Left lung (tissue), 10 donors: ENCODE measurements around the gene WDFY2. TPM values are rescaled to one million over a fixed set of nuclear protein-coding genes. Genes with fewer than 3 reads are reported as not detected.

Experiments used
- ATAC-seq: fragments of 200-7000 bp; cut with Tn5 transposase; one replicate; pipeline ENCODE4 v1.9.1; 2020; ENCODE audit warnings: moderate library complexity
- DNase-seq, 4 donors: peaks; one replicate each; pipeline ENCODE4 v3.0.0-alpha.2; 2013 to 2020
- H3K27ac ChIP-seq, 2 donors: fragments of 200-600 bp; sonication (generic) in 1 of 2; one replicate each; pipeline versions ENCODE4 v1.5.0 to v1.8.0; 2020 to 2021
- H3K27me3 ChIP-seq, 2 donors: fragments of 200-600 bp; sonication (generic) in 1 of 2; one replicate each; pipeline versions ENCODE4 v1.5.0 to v1.8.0; 2020 to 2021
- H3K36me3 ChIP-seq, 2 donors: fragments of 200-600 bp; sonication (generic) in 1 of 2; one replicate each; pipeline versions ENCODE4 v1.5.0 to v1.8.0; 2020 to 2021
- H3K4me1 ChIP-seq, 2 donors: fragments of 200-600 bp; one replicate each; pipeline ENCODE4 v1.8.0; 2021
- H3K4me3 ChIP-seq, 2 donors: fragments of 200-600 bp; sonication (generic) in 1 of 2; one replicate each; pipeline versions ENCODE4 v1.5.0 to v1.8.0; 2020 to 2021; ENCODE audit warnings: mild to moderate bottlenecking in 1 of 2
- H3K9me3 ChIP-seq, 2 donors: fragments of 200-600 bp; sonication (generic) in 1 of 2; one replicate each; pipeline versions ENCODE4 v1.5.0 to v1.8.0; 2020 to 2021
- intact Hi-C, 2 donors: fragments of 100-400 bp; cut with DNase I; formaldehyde crosslinking; loops; one replicate each; pipeline versions ENCODE4 v1.11.2 to v1.14.2; 2022
- microRNA-seq, 2 donors: library from miRNA; unstranded; fragments of <30 nt; microRNA quantifications; one replicate each; pipeline ENCODE4, GENCODE V29; 2019
- polyA plus RNA-seq, 6 donors: library from polyadenylated mRNA; unstranded; fragments of 120-200 nt; gene quantifications; one replicate each; pipeline ENCODE4 v1.2.1, GENCODE V29; 2013; ENCODE audit not compliant: insufficient read length in 6 of 6
- total RNA-seq, 2 donors: library from RNA; stranded (reverse); fragmentation: NEBNext Ultra II Directional; extraction: Animal tissue kit (Norgen Biotek cat#: 25700); gene quantifications; one replicate each; pipeline ENCODE4 v1.2.1, GENCODE V29; 2021
- TF ChIP-seq, protein P1 (sequence below), 2 donors: fragments of 200-600 bp; sonication (generic) in 1 of 2; IDR thresholded peaks; one replicate each; pipeline versions ENCODE4 v1.5.0 to v1.8.0; 2021; ENCODE audit warnings: antibody characterized with exemption in 2 of 2
- donor health status: DM: no; HTN: yes; CAD: no.
- donor health status: DM: no; HTN: no; CAD: no.

The WDFY2 gene
- total and polyA plus RNA-seq, 8 donors = 9.7 to 33.3 (median 22.1) TPM

GRCh38 chr13:51816604-51817249, 232.5 kb downstream of the WDFY2 start:
- DNase-seq (no peak), ATAC-seq (no peak)
- intact Hi-C loops = loop anchor here in 1 of 2 donors (10.0 kb wide), 1 partner anchor 308 kb away; the partner anchor contains the start of gene NEK5
- H3K4me3 ChIP-seq = no peak overlapping the region
- H3K27me3 ChIP-seq = no peaks in the 10 kb centered on the region
- no peaks in the 10 kb centered on the region for H3K9me3 ChIP-seq
- H3K27ac ChIP-seq = no peak overlapping the region
- peaks cover 5 to 40% of the 10 kb centered on the region in 2 donors for H3K4me1 ChIP-seq
- H3K36me3 ChIP-seq = no peaks in the 10 kb centered on the region
- TF ChIP-seq, protein P1, sequence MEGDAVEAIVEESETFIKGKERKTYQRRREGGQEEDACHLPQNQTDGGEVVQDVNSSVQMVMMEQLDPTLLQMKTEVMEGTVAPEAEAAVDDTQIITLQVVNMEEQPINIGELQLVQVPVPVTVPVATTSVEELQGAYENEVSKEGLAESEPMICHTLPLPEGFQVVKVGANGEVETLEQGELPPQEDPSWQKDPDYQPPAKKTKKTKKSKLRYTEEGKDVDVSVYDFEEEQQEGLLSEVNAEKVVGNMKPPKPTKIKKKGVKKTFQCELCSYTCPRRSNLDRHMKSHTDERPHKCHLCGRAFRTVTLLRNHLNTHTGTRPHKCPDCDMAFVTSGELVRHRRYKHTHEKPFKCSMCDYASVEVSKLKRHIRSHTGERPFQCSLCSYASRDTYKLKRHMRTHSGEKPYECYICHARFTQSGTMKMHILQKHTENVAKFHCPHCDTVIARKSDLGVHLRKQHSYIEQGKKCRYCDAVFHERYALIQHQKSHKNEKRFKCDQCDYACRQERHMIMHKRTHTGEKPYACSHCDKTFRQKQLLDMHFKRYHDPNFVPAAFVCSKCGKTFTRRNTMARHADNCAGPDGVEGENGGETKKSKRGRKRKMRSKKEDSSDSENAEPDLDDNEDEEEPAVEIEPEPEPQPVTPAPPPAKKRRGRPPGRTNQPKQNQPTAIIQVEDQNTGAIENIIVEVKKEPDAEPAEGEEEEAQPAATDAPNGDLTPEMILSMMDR (IDR thresholded peaks at IDR 0.05) = no peak

Small RNAs within 50 kb of the gene (microRNA-seq; reads per million reads assigned to microRNA genes)
- gene MIR4703 = 0.14 to 0.50 reads per million in 2 donors

Other genes with a start within 250 kb of the WDFY2 start
- not detected for gene SERPINE3, start 244.8 kb upstream of the WDFY2 start, total RNA-seq
- 1 to 10 TPM in 3 of 6 donors, under 1 TPM in 3; 0.52 to 1.2 (median 0.95) TPM for gene SERPINE3, start 244.8 kb upstream of the WDFY2 start, polyA plus RNA-seq
- 10 to 100 TPM; 25.0 to 37.4 TPM for gene INTS6, start 131.4 kb upstream of the WDFY2 start, total RNA-seq
- gene INTS6, start 131.4 kb upstream of the WDFY2 start, polyA plus RNA-seq = 10 to 100 TPM; 40.2 to 47.3 (median 42.8) TPM
- gene DHRS12, start 219.7 kb downstream of the WDFY2 start, total RNA-seq = 10 to 100 TPM; 11.7 to 12.4 TPM
- 10 to 100 TPM; 14.1 to 20.2 (median 15.8) TPM for gene DHRS12, start 219.7 kb downstream of the WDFY2 start, polyA plus RNA-seq